Keratinocyte (primary cell): ENCODE results near the gene NAPA.

Experiments used
- CTCF ChIP-seq, 3 experiments: IDR thresholded peaks in 1 of 3; conservative IDR thresholded peaks in 1 of 3; optimal IDR thresholded peaks in 1 of 3; 2 replicates in 2 of 3; 3 replicates in 1 of 3; pipeline versions ENCODE3 to v1.5.1; 2011; ENCODE audit warnings: low read length in 3 of 3, mild to moderate bottlenecking in 3 of 3, moderate library complexity in 2 of 3, control low read depth in 1 of 3, inconsistent platforms in 1 of 3; ENCODE audit not compliant: insufficient read depth in 2 of 3; ENCODE audit errors: extremely low read depth in 1 of 3
- EZH2 ChIP-seq: IDR thresholded peaks from one replicate; pipeline ENCODE4 v1.6.1; 2012; ENCODE audit warnings: inconsistent platforms, mild to moderate bottlenecking, low read length, moderate library complexity

- TF ChIP-seq EZH2 (no peak), CTCF (optimal IDR thresholded peaks at IDR 0.05 in 1 of 3, IDR thresholded peaks at IDR 0.05 in 1 of 3, conservative IDR thresholded peaks at IDR 0.05 in 1 of 3; ENCODE audit: extremely low read depth in 1 of 3, insufficient read depth in 2 of 3, low read length in 3 of 3) (no peak)
Observed at GRCh38 chr19:47508721-47509120, 6.1 kb downstream of the NAPA start.
